CD4-positive, alpha-beta T cell (primary cell): ENCODE data around the gene PDZRN3. TPM values are rescaled to one million over a fixed set of nuclear protein-coding genes. Genes with fewer than 3 reads are reported as not detected.

Source experiments
- ATAC-seq: fragments of 200-7000 bp; cut with Tn5 transposase; one replicate; pipeline ENCODE4 v1.10.0; 2022; ENCODE audit warnings: mild to moderate bottlenecking; ENCODE audit not compliant: poor library complexity
- CTCF ChIA-PET: fragments of 350-600 bp; sonication (Branson Sonifier 250); formaldehyde crosslinking; loops from one replicate; lab custom pipeline; 2021; ENCODE audit warnings: antibody characterized with exemption, inconsistent platforms; lab: Charles Lee
- POLR2A ChIA-PET: fragments of 350-600 bp; sonication (Branson Sonifier 250); formaldehyde crosslinking; loops from one replicate; lab custom pipeline; 2021; ENCODE audit warnings: antibody characterized with exemption, inconsistent platforms; lab: Charles Lee
- DNase-seq, 14 experiments: peaks; one replicate each; pipeline ENCODE4 v3.0.0-alpha.2; 2013 to 2020; ENCODE audit warnings: mixed read lengths in 2 of 14
- H3K27ac ChIP-seq, 2 donors: one replicate each; pipeline versions ENCODE4 v1.5.1 to v1.7.0; 2013; ENCODE audit warnings: low read length in 2 of 2, low read depth in 1 of 2, mild to moderate bottlenecking in 1 of 2
- H3K27me3 ChIP-seq, 2 experiments: 1 replicate in 1 of 2; 2 replicates in 1 of 2; pipeline versions ENCODE4 v1.6.1 to v1.7.0; 2013; ENCODE audit warnings: low read length in 2 of 2, control low read depth in 1 of 2, mild to moderate bottlenecking in 1 of 2, moderate library complexity in 1 of 2; ENCODE audit not compliant: insufficient read depth in 2 of 2, control insufficient read depth in 1 of 2
- H3K36me3 ChIP-seq: one replicate; pipeline ENCODE4 v1.6.1; 2013; ENCODE audit warnings: low read length, control low read depth; ENCODE audit not compliant: insufficient read depth
- H3K4me1 ChIP-seq: one replicate; pipeline ENCODE4 v1.6.1; 2013; ENCODE audit warnings: low read length, control low read depth; ENCODE audit not compliant: insufficient read depth
- H3K4me3 ChIP-seq: one replicate; pipeline ENCODE4 v1.5.1; 2013; ENCODE audit warnings: mild to moderate bottlenecking, low read length, moderate library complexity
- H3K9me3 ChIP-seq, 2 experiments: 1 replicate in 1 of 2; 2 replicates in 1 of 2; pipeline versions ENCODE4 v1.6.1 to v1.7.0; 2013; ENCODE audit warnings: low read length in 2 of 2, mild to moderate bottlenecking in 2 of 2, control low read depth in 1 of 2, moderate library complexity in 1 of 2; ENCODE audit not compliant: control insufficient read depth in 1 of 2, insufficient read depth in 1 of 2
- H3K27ac Mint-ChIP-seq: one replicate; pipeline ENCODE4 v1.8.0; 2020; ENCODE audit warnings: mixed read lengths
- H3K27me3 Mint-ChIP-seq: one replicate; pipeline ENCODE4 v1.8.0; 2021; ENCODE audit warnings: mixed read lengths
- H3K36me3 Mint-ChIP-seq: one replicate; pipeline ENCODE4 v1.8.0; 2021; ENCODE audit warnings: low read depth, mixed read lengths
- H3K4me1 Mint-ChIP-seq: one replicate; pipeline ENCODE4 v1.8.0; 2021; ENCODE audit warnings: low read depth, mixed read lengths
- H3K4me3 Mint-ChIP-seq: one replicate; pipeline ENCODE4 v1.8.0; 2020; ENCODE audit warnings: mild to moderate bottlenecking, mixed read lengths
- H3K9me3 Mint-ChIP-seq: one replicate; pipeline ENCODE4 v1.8.0; 2020; ENCODE audit warnings: mixed read lengths
- intact Hi-C, 2 experiments: fragments of 100-400 bp; cut with DNase I in 1 of 2; cut with micrococcal nuclease in 1 of 2; formaldehyde crosslinking; loops; one replicate each; pipeline versions ENCODE4 v1.15.1 to v1.9.0; 2023 to 2025; cut with DNase I, micrococcal nuclease
- total RNA-seq, 174 experiments: library from RNA in 2 of 174; stranded (reverse) in 2 of 174; gene quantifications; one replicate each; pipeline ENCODE4 v1.2.3 and lab custom pipeline; 2021 to 2026
- TF ChIP-seq, protein P1 (sequence below): fragments of 200-600 bp; IDR thresholded peaks from one replicate; pipeline ENCODE4 v1.8.0; 2022; ENCODE audit warnings: antibody characterized with exemption, mild to moderate bottlenecking

PDZRN3 gene
- total RNA-seq, 2 experiments from 2014 or later: not detected

DNA sequence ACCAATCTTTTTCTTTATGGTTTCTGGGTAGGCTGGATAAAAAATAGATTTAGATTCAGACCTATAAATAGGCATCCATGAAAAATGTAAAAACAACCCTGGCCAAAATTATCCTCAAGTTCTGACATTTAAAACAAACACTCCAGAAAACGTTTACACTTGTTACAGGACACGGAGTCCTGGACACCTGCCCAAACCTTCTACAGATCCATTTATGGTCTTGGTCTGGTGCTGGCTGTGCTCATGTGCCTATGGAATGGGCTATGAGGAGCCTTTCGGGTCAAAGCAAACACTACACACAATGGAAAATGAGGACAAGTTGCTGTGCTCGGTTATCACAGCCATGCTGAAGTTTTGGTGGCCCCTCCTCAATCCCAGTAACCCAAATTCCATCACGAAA, 108.1 kb downstream of the PDZRN3 start:
- ATAC-seq (no peak), DNase-seq (no peak)
- H3K4me1 Mint-ChIP-seq: no peaks in the 10 kb centered on the region
- ChIA-PET POLR2A (no interaction called here), CTCF (no interaction called here)
- H3K9me3 Mint-ChIP-seq: no peaks in the 10 kb centered on the region
- Histone ChIP-seq H3K4me1 (no peaks in the 10 kb centered on the region), H3K27me3 (no peaks in the 10 kb centered on the region), H3K4me3 (no peak overlapping the region), H3K9me3 (peaks cover 0 to 4% of the 10 kb centered on the region in 2 experiments), H3K36me3 (no peaks in the 10 kb centered on the region), H3K27ac (no peak overlapping the region)
- no peak overlapping the region for H3K4me3 Mint-ChIP-seq
- H3K36me3 Mint-ChIP-seq: no peaks in the 10 kb centered on the region
- no peak overlapping the region for H3K27ac Mint-ChIP-seq
- intact Hi-C loops: no loop called here
- no peaks in the 10 kb centered on the region for H3K27me3 Mint-ChIP-seq
- TF ChIP-seq, protein P1, sequence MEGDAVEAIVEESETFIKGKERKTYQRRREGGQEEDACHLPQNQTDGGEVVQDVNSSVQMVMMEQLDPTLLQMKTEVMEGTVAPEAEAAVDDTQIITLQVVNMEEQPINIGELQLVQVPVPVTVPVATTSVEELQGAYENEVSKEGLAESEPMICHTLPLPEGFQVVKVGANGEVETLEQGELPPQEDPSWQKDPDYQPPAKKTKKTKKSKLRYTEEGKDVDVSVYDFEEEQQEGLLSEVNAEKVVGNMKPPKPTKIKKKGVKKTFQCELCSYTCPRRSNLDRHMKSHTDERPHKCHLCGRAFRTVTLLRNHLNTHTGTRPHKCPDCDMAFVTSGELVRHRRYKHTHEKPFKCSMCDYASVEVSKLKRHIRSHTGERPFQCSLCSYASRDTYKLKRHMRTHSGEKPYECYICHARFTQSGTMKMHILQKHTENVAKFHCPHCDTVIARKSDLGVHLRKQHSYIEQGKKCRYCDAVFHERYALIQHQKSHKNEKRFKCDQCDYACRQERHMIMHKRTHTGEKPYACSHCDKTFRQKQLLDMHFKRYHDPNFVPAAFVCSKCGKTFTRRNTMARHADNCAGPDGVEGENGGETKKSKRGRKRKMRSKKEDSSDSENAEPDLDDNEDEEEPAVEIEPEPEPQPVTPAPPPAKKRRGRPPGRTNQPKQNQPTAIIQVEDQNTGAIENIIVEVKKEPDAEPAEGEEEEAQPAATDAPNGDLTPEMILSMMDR: no peak

DNA sequence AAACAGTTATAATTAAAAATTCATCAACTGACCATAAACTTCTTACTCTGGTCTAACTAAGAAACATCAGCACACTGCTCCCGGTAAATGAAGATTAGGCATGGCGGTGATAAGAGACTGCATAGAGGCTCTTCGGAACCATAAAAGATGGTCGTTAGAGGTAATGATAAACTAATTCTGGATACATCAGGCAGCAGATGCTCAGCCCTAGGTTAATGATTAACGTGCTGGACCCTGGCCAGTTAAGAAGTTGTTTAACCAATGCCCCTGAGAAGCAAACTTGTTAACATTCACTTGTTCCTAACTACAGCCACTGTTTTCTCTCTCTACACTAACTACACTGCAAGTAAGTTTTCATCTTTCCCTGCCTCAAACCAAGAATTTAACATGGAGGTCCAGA, 111.5 kb downstream of the PDZRN3 start:
- no peaks in the 10 kb centered on the region for H3K36me3 Mint-ChIP-seq
- no peak for ATAC-seq
- H3K4me1 ChIP-seq: no peaks in the 10 kb centered on the region
- H3K4me1 Mint-ChIP-seq: no peaks in the 10 kb centered on the region
- TF ChIP-seq, protein P1: no peak
- no peak overlapping the region for H3K27ac Mint-ChIP-seq
- CTCF ChIA-PET: no interaction called here
- H3K27me3 ChIP-seq: no peaks in the 10 kb centered on the region
- peaks cover 5% of the 10 kb centered on the region for H3K27me3 Mint-ChIP-seq
- H3K9me3 Mint-ChIP-seq: no peaks in the 10 kb centered on the region
- no peaks in the 10 kb centered on the region for H3K9me3 ChIP-seq
- no peak overlapping the region for H3K4me3 Mint-ChIP-seq
- POLR2A ChIA-PET: no interaction called here
- no peak overlapping the region for H3K27ac ChIP-seq
- no peak overlapping the region for H3K4me3 ChIP-seq
- H3K36me3 ChIP-seq: no peaks in the 10 kb centered on the region
- DNase-seq: no peak
- intact Hi-C loops: no loop called here

DNA sequence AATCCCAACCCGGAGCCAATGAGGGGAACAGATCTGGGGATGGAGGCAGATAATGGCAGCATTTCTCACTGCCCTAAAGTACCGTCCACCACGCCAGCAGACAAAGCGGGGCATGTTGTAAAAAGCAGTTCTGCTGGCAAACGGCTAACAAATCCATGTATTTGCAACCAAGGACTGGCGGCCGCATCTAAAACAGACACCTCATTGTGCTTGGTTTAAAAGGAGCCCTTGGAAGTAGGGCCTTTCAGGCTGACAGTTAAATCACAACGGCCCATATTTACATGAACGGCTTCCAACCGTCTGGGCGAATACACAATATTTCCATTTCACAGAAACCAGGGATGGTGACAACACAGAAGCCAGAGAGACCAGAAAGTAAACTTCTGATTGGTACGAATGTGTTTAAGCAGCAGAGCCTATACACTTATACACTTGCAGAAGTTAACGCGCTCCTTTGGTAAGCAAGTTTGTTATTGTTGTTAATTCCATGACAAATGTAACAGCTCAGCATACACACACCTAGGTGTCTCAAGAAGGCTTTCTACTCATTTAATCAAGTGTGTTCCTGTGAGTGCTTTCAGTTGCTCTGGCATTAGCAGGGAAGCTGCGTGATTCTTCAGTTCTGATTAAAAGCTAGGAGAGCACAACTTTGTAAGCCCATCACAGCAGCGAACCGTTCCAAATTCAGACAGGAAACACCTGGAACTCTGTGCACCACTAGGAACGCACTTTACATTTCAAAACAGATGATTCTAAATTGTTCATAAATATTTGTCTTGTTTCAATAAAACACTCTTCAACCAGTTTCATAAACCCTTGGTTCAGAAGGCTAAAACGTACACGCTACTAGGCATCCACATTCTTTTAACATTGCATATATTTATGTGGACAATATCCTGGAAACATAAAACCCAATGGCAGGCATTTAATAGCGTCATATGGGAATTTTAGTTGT, 112.9 kb downstream of the PDZRN3 start:
- Mint-ChIP-seq H3K4me3 (no peak overlapping the region), H3K4me1 (no peaks in the 10 kb centered on the region), H3K27ac (no peak overlapping the region), H3K27me3 (peaks cover 8% of the 10 kb centered on the region), H3K36me3 (no peaks in the 10 kb centered on the region), H3K9me3 (no peaks in the 10 kb centered on the region)
- intact Hi-C loops: no loop called here
- POLR2A ChIA-PET: no interaction called here
- Histone ChIP-seq H3K4me1 (no peaks in the 10 kb centered on the region), H3K27me3 (no peaks in the 10 kb centered on the region), H3K9me3 (no peaks in the 10 kb centered on the region), H3K4me3 (no peak overlapping the region), H3K36me3 (no peaks in the 10 kb centered on the region), H3K27ac (no peak overlapping the region)
- TF ChIP-seq, protein P1: no peak
- DNase-seq (no peak), ATAC-seq (no peak)
- CTCF ChIA-PET: no interaction called here
